GM21528 (cell line): ENCODE results near the gene CFAP299.
"Not testable (repeated sequence)": the region's sequence is repeated elsewhere in the genome, so short reads cannot be mapped to it uniquely, and the experiment has no call there.

Experiments used
- ATAC-seq: cut with Tn5 transposase; IDR thresholded peaks from one replicate; pipeline ENCODE4 v1.9.1; 2021; ENCODE audit warnings: mild to moderate bottlenecking, moderate library complexity; ENCODE audit not compliant: unreplicated experiment, low FRiP score

The CFAP299 gene

GRCh38 chr4:80324171-80324570 is 11.4 kb upstream of the CFAP299 start:
- ATAC-seq: no peak

- no peak for ATAC-seq
Measured at GRCh38 chr4:80331693-80332092, 3.8 kb upstream of the CFAP299 start.

- ATAC-seq: no peak
Measured at GRCh38 chr4:80333121-80333520, 2.4 kb upstream of the CFAP299 start.

GRCh38 chr4:80334568-80334967 is 962 bp upstream of the CFAP299 start:
- no peak for ATAC-seq

GRCh38 chr4:80335226-80335553 is 340 bp upstream of the CFAP299 start:
- no peak for ATAC-seq

GRCh38 chr4:80336582-80336981 is 1.1 kb downstream of the CFAP299 start:
- ATAC-seq: no peak

GRCh38 chr4:80340036-80340435 is 4.5 kb downstream of the CFAP299 start:
- ATAC-seq: no peak

- ATAC-seq: not testable (repeated sequence)
Measured at GRCh38 chr4:80342684-80343083, 7.2 kb downstream of the CFAP299 start.

- ATAC-seq: no peak
Measured at GRCh38 chr4:80343887-80344286, 8.4 kb downstream of the CFAP299 start.

- no peak for ATAC-seq
Measured at GRCh38 chr4:80360084-80360483, 24.6 kb downstream of the CFAP299 start.

- no peak for ATAC-seq
Measured at GRCh38 chr4:80360900-80361299, 25.4 kb downstream of the CFAP299 start.

- no peak for ATAC-seq
Measured at GRCh38 chr4:80361329-80361900, 25.9 kb downstream of the CFAP299 start.

- ATAC-seq: no peak
Measured at GRCh38 chr4:80362578-80363181, 27.1 kb downstream of the CFAP299 start.

- no peak for ATAC-seq
Measured at GRCh38 chr4:80365928-80366327, 30.4 kb downstream of the CFAP299 start.

- ATAC-seq: no peak
Measured at GRCh38 chr4:80367737-80368136, 32.2 kb downstream of the CFAP299 start.

- ATAC-seq: no peak
Measured at GRCh38 chr4:80370635-80371034, 35.1 kb downstream of the CFAP299 start.

GRCh38 chr4:80371046-80371445 is 35.5 kb downstream of the CFAP299 start:
- no peak for ATAC-seq

- ATAC-seq: no peak
Measured at GRCh38 chr4:80374180-80374579, 38.6 kb downstream of the CFAP299 start.

GRCh38 chr4:80382090-80382832 is 46.7 kb downstream of the CFAP299 start:
- no peak for ATAC-seq

- no peak for ATAC-seq
Measured at GRCh38 chr4:80385397-80386280, 50.1 kb downstream of the CFAP299 start.

GRCh38 chr4:80386281-80386886 is 50.9 kb downstream of the CFAP299 start:
- ATAC-seq: no peak
